KBM-7 (cell line): ENCODE results near the gene GAL3ST1.

ENCODE experiments used
- DNase-seq: peaks from one replicate; pipeline ENCODE4 v3.0.0-alpha.2; 2015
- in situ Hi-C: fragments of 300-500 bp; cut with MboI; formaldehyde crosslinking; loops from 2 replicates; pipeline ENCODE4 v1.14.3; 2020; ENCODE audit warnings: low sequenced_read_pairs, low pct_unique_long_range_greater_than_20kb, mixed read lengths

Gene GAL3ST1

DNA sequence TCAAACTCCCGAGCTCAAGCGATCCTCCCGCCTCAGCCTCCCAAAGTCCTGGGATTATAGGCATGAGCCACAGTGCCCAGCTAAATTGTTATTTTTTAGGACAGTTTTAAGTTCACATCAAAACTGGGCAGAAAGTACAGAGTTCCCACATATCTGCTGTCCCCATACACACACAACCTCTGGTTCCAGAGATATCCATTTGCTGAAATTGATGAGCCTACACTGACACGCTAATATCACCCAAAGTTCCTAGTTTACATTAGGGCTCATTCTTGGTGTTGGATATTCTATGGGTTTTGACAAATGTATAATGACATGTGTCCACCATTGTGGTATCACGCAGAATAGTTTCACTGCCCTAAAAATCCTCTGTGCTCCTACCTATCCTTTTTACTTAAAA is 66.2 kb downstream of the GAL3ST1 start:
- in situ Hi-C loops = no loop called here
- no peak for DNase-seq

DNA sequence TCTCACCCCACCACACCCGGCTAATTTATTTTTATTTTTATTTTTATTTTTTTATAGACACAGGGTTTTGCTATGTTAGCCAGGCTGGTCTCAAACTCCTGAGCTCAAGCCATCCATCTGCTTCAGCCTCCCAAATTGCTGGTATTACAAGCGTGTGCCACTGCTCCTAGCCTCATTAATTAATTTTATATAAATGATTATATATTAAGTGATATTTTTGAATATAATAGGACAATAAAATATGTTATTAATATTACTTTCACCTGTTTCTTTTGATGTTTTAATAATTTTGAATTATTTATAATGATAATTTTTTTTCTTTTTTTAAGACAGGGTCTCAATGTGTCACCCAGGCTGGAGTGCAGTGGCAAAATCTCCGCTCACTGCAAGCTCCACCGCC is 66.8 kb downstream of the GAL3ST1 start:
- DNase-seq = no peak
- in situ Hi-C loops = no loop called here

DNA sequence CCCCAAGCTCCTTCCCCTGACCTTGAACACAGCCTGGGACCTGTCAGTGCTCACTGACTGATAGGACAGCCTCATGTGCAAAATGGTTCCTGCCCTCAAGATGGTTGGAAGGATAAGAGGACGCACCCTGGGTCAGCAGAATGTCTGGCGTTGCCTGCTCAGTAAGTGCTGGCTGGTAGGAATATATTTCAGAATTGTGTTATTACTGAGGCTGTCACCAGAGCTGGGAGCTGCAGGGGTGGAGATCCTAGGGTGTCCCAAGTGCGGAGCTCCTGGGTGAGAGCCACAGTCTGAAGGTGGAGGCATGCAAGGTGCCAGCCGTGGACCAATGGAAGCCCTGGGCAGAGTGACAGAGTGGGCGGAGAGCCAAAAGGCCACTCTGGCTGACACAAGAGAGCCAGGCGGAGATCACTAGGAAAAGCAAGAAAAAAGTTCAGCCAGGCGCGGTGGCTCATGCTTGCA is 67.9 kb downstream of the GAL3ST1 start:
- no peak for DNase-seq
- in situ Hi-C loops = no loop called here
